BJ (cell line): ENCODE measurements around the gene C15orf62. TPM values are rescaled to one million over a fixed set of nuclear protein-coding genes. Genes with fewer than 3 reads are reported as not detected.

Experiments used
- CTCF ChIA-PET: fragments of 350-600 bp; formaldehyde crosslinking; extraction: SDS; loops from one replicate; lab custom pipeline; 2021; ENCODE audit warnings: antibody characterized with exemption, inconsistent platforms; lab: Yijun Ruan, JAX
- POLR2A ChIA-PET: fragments of 300-600 bp; sonication (Branson Sonifier 250); formaldehyde crosslinking; extraction: SDS; loops from one replicate; lab custom pipeline; 2021; ENCODE audit warnings: antibody characterized with exemption; lab: Charles Lee
- DNase-seq: peaks from one replicate; pipeline ENCODE4 v3.0.0-alpha.2; 2011; ENCODE audit warnings: low read depth
- H3K27me3 ChIP-seq: 2 replicates; pipeline ENCODE4 v1.6.0; 2011; ENCODE audit warnings: low read length; ENCODE audit not compliant: control insufficient read depth, insufficient read depth
- H3K36me3 ChIP-seq: 2 replicates; pipeline ENCODE4 v1.5.1; 2011; ENCODE audit warnings: low read length; ENCODE audit not compliant: control insufficient read depth, insufficient read depth
- H3K4me3 ChIP-seq: 2 replicates; pipeline ENCODE4 v1.5.1; 2011; ENCODE audit warnings: low read depth, mild to moderate bottlenecking, control low read depth, low read length
- CTCF ChIP-seq: IDR thresholded peaks from 2 replicates; pipeline ENCODE4 v1.5.1; 2011; ENCODE audit warnings: low read depth, mild to moderate bottlenecking, control low read depth, inconsistent platforms, low read length, moderate library complexity; ENCODE audit not compliant: insufficient read depth
- polyA plus RNA-seq: library from polyadenylated mRNA; depleted of rRNA; stranded (reverse); fragments of >200 nt; gene quantifications from 2 replicates; pipeline ENCODE4 v1.2.3, GENCODE V29; 2011

The C15orf62 gene
- polyA plus RNA-seq, 1 experiment, result 0.04 TPM

DNA sequence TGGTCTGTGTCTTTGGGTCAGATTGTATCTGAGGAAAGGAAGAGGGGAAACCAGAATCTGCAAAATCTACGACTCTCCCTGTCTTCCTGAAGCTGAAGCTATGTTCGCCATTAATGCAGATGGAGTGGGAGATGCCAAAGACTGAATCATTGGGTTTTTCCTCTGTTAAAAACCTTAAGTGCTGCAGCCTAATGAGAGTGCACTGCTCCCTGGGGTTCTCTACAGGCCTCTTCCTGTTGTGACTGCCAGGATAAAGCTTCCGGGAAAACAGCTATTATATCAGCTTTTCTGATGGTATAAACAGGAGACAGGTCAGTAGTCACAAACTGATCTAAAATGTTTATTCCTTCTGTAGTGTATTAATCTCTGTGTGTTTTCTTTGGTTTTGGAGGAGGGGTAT lies 38.7 kb upstream of the C15orf62 start:
- CTCF ChIA-PET, result interaction anchor here (1.0 to 2.1 kb wide), 2 partner anchors 16 to 163 kb away, joined by 4 to 6 read pairs; partner anchors contain the start of gene VPS18
- POLR2A ChIA-PET, result no interaction called here
- no peaks in the 10 kb centered on the region; the same call in none of the 2 replicates for H3K36me3 ChIP-seq

DNA sequence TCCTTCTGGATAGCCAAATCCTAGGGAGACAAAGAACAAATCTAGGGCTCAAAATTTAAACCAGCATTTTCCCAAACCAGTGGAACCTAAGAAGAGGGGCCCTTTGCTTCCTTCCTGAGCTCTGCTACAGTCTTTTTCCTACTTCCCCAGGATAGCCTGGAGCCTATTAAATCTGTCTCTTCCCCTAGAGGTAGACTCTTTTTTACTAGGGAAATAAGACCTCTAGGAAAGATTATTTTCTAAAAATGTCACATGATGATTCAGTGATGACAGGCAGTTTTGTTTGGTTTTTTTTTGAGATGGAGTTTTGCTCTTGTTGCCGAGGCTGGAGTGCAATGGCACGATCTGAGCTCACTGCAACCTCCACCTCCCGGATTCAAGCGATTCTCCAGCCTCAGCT lies 33.2 kb upstream of the C15orf62 start:
- no peak overlapping the region for H3K4me3 ChIP-seq
- POLR2A ChIA-PET, result no interaction called here
- peaks cover 17% of the 10 kb centered on the region for H3K36me3 ChIP-seq
- no peak for DNase-seq
- no peaks in the 10 kb centered on the region for H3K27me3 ChIP-seq
- TF ChIP-seq CTCF, result no peak
- CTCF ChIA-PET, result interaction anchor here (1.0 to 1.6 kb wide), 3 partner anchors 11 to 15 kb away, joined by 3 to 5 read pairs (median 3); no protein-coding TSS in a partner anchor

More for the DNA sequence above, 38.7 kb upstream of the C15orf62 start:
- Histone ChIP-seq H3K27me3 (no peaks in the 10 kb centered on the region), H3K4me3 (no peak overlapping the region)
- TF ChIP-seq CTCF, result no peak
- no peak for DNase-seq

GRCh38 chr15:40737048-40737447 lies 32.7 kb upstream of the C15orf62 start:
- Histone ChIP-seq H3K36me3 (peaks cover 17% of the 10 kb centered on the region), H3K27me3 (no peaks in the 10 kb centered on the region), H3K4me3 (no peak overlapping the region)
- no peak for TF ChIP-seq CTCF
- CTCF ChIA-PET, result no interaction called here
- POLR2A ChIA-PET, result no interaction called here
- DNase-seq, result no peak

DNA sequence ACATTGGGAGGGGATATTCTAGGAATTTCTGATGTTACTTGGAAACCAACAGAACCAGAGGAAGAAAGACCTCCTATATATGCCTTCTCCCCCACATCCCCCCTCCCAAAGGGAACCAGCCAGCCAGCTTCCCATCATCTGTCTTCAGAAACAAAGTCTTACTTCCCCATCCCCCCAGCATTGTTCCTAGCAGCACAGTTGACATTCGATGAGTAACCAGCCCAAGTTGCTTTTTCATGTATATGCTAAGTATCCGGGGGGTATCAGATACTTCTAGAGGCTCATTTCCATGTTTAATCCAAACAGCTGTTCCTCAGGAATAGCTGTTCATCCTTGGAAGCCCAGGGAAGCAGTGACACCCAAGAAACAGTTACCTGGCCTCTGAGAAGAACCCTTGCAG lies 30.7 kb upstream of the C15orf62 start:
- TF ChIP-seq CTCF, result no peak

DNA sequence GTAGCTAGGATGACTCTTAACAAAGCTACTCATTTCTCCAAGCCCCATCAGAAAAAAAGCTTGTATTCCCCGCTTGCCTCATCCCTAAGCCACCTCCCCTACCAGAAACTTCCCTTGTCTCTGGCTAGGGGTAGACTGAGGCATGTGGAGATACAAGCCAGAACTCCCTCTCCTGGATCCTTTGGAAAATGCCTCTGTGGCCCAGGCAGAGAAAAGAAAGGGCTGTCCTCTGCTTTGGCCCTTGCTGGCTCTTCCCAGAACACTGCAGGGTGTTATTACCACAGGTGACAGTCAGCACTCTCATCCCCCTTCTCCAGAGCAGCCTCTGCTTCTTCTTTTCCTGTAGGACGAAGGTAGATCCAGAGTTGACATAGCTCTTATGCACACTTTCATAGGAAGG lies 29.9 kb upstream of the C15orf62 start:
- no peak overlapping the region for H3K4me3 ChIP-seq
- no peak for DNase-seq
- POLR2A ChIA-PET, result no interaction called here
- H3K27me3 ChIP-seq, result no peaks in the 10 kb centered on the region
- no peak; the same call in 1 of the 2 replicates for TF ChIP-seq CTCF
- CTCF ChIA-PET, result interaction anchor here (1.7 kb wide), 1 partner anchor 10 kb away, joined by 4 read pairs; no protein-coding TSS in a partner anchor
- peaks cover 20% of the 10 kb centered on the region for H3K36me3 ChIP-seq

More for the DNA sequence above, 30.7 kb upstream of the C15orf62 start:
- peaks cover 18% of the 10 kb centered on the region for H3K36me3 ChIP-seq
- no peaks in the 10 kb centered on the region for H3K27me3 ChIP-seq
- POLR2A ChIA-PET, result no interaction called here
- DNase-seq, result no peak
- CTCF ChIA-PET, result interaction anchor here (1.1 kb wide), 1 partner anchor 26 kb away, joined by 4 read pairs; no protein-coding TSS in a partner anchor
- H3K4me3 ChIP-seq, result no peak overlapping the region
